Uterus (tissue), 4 donors: ENCODE results near the gene SH2B3. TPM values are rescaled to one million over a fixed set of nuclear protein-coding genes. Genes with fewer than 3 reads are reported as not detected.

Source experiments
- DNase-seq, 2 donors: peaks; one replicate each; pipeline ENCODE4 v3.0.0-alpha.2; 2019 to 2020
- H3K27ac ChIP-seq, 2 donors: fragments of 200-600 bp; sonication (generic); 1 replicate in 1 of 2; 2 replicates in 1 of 2; pipeline ENCODE4 v1.5.1; 2016 to 2018
- H3K27me3 ChIP-seq, 2 donors: fragments of 200-600 bp; sonication (generic); one replicate each; pipeline ENCODE4 v1.5.1; 2018 to 2019; ENCODE audit warnings: control low read depth in 1 of 2
- H3K36me3 ChIP-seq, 2 donors: fragments of 200-600 bp; sonication (generic); one replicate each; pipeline ENCODE4 v1.5.1; 2019; ENCODE audit warnings: control low read depth in 1 of 2
- H3K4me1 ChIP-seq, 2 donors: fragments of 200-600 bp; sonication (generic); one replicate each; pipeline ENCODE4 v1.5.1; 2018 to 2019; ENCODE audit warnings: control low read depth in 1 of 2
- H3K4me3 ChIP-seq, 2 donors: fragments of 200-600 bp; sonication (generic); 1 replicate in 1 of 2; 2 replicates in 1 of 2; pipeline ENCODE4 v1.5.1; 2018 to 2019; ENCODE audit warnings: mild to moderate bottlenecking in 1 of 2
- H3K9me3 ChIP-seq, 2 donors: fragments of 200-600 bp; sonication (generic); one replicate each; pipeline ENCODE4 v1.5.1; 2019; ENCODE audit warnings: control low read depth in 1 of 2
- CTCF ChIP-seq, 4 experiments: fragments of 200-600 bp in 2 of 4; fragments of 450-650 bp in 2 of 4; sonication (generic) in 2 of 4; IDR thresholded peaks; one replicate each; pipeline ENCODE4 v1.5.1; 2016 to 2019; ENCODE audit warnings: antibody characterized with exemption in 4 of 4, mild to moderate bottlenecking in 2 of 4, moderate library complexity in 1 of 4
- POLR2A ChIP-seq, 2 donors: fragments of 450-650 bp; IDR thresholded peaks; one replicate each; pipeline ENCODE4 v1.6.1; 2016; ENCODE audit warnings: antibody characterized with exemption in 2 of 2, mild to moderate bottlenecking in 1 of 2, moderate library complexity in 1 of 2
- intact Hi-C: fragments of 100-400 bp; cut with DNase I; formaldehyde crosslinking; loops from one replicate; pipeline ENCODE4 v1.15.1; 2023; ENCODE audit warnings: low total_unique reads
- total RNA-seq, 4 donors: library from RNA; depleted of rRNA in 3 of 4; stranded (reverse); fragments of >200 nt in 3 of 4; gene quantifications; one replicate each; pipeline versions ENCODE4 v1.1.0 to v1.2.4, GENCODE V29; 2014 to 2023
- donor health status: DM: yes; HTN: yes; CAD: no.

Gene SH2B3
- total RNA-seq, 4 donors from 2014 or later = 11.8 to 31.3 (median 21.8) TPM

DNA sequence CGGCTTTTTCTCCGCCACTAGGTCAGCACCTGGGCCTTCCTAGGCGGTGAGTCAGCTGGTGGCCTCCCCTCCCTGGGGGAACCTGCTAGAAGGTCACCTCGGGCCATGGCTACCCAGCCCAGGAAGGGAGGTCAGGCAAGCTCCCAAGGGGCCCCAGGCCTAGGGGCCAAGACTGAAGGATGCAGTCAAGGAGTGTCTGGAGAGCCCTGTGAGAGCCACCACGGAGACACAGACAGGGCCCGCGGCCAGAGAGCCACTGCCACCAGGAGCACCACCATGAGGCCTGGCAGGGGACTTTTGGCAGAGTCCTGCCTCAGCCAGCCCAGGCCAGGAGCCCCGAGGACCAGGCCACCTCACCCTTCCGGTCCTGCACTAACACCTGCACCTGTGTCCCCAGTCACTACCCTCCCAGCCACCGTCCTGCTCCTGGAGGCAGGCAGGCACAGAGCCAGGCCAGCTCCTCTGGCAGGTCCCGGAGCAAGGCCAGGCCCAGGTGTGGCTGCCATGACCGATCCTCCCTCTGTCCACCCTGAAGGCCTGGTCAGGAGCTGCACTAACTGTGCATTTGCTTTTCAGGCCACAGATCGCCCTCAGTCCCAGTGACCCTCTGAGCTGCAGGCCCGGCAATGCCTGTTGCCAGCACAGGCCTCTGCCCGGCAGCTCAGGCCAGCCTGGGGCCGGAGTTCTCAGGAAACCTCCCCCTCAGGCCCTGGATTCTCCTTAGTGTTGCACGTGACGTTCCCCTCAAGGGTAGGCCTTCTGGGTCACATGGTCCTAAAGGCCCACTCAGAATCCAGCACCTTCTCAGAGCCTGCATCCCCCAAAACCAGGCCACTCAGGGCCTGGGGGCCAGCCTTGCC lies 43.8 kb upstream of the SH2B3 start:
- DNase-seq = no peak
- H3K9me3 ChIP-seq = no peaks in the 10 kb centered on the region

GRCh38 chr12:111362687-111363475 lies 42.8 kb upstream of the SH2B3 start:
- Histone ChIP-seq H3K4me3 (no peak overlapping the region), H3K4me1 (peaks cover 0 to 9% of the 10 kb centered on the region in 2 donors), H3K9me3 (no peaks in the 10 kb centered on the region), H3K36me3 (no peaks in the 10 kb centered on the region), H3K27me3 (no peaks in the 10 kb centered on the region), H3K27ac (no peak overlapping the region)
- TF ChIP-seq POLR2A (IDR thresholded peaks at IDR 0.05) = no peak
- TF ChIP-seq CTCF (IDR thresholded peaks at IDR 0.05) = no peak
- DNase-seq = no peak
- intact Hi-C loops = no loop called here

More for the DNA sequence above, 43.8 kb upstream of the SH2B3 start:
- Histone ChIP-seq H3K4me3 (no peak overlapping the region), H3K27ac (peak overlapping the region in 1 of 2 donors; percentile 38), H3K4me1 (no peaks in the 10 kb centered on the region), H3K36me3 (no peaks in the 10 kb centered on the region), H3K27me3 (no peaks in the 10 kb centered on the region)
- no peak for TF ChIP-seq CTCF (IDR thresholded peaks at IDR 0.05)
- no peak for TF ChIP-seq POLR2A (IDR thresholded peaks at IDR 0.05)
- intact Hi-C loops = no loop called here

DNA sequence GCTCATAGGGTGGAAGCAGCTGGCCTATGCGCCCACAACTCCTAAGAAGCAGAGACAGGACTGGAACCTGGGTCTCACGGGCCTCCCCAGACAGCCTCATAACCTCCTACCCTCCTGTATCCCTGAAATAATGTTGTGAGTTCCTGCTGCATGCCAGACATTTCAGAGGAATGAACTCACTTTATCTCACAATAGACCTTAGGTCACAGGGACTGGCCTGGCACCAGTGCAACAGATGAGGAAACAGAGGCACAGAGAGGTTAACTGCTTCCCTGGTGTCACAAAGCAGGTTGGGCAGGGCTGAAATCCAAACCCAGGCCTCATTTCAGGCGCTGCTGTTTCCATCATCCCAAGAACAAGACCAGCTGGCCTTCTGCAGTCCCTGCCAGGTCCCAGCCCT lies 42.1 kb upstream of the SH2B3 start:
- Histone ChIP-seq H3K27me3 (no peaks in the 10 kb centered on the region), H3K27ac (no peak overlapping the region), H3K36me3 (no peaks in the 10 kb centered on the region), H3K4me3 (no peak overlapping the region), H3K4me1 (peaks cover 0 to 11% of the 10 kb centered on the region in 2 donors), H3K9me3 (no peaks in the 10 kb centered on the region)
- no peak for DNase-seq
- intact Hi-C loops = no loop called here
- TF ChIP-seq POLR2A (IDR thresholded peaks at IDR 0.05) (no peak), CTCF (IDR thresholded peaks at IDR 0.05) (no peak)

DNA sequence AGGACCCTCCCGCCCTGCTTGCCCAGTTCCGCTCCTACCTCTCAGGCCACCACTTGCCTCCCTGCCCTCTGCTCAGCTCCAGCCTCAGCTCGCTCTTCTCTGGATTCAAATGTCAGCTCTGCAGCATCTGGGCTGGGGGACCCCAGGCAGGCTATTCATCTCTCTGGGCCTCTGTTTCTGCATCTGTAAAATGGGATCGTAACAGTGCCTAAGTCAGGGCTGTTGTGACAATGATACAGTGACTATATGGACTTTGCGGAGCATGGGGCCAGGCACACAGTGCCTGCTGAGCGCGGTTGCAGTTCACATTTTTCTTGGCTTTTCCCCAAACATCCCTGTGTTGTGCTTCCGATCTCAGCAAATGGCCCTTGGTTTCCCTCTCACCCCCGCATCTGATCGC lies 39.6 kb upstream of the SH2B3 start:
- no peak overlapping the region for H3K4me3 ChIP-seq
- TF ChIP-seq POLR2A (IDR thresholded peaks at IDR 0.05) = no peak
- TF ChIP-seq CTCF (IDR thresholded peaks at IDR 0.05) = no peak
- no peak overlapping the region for H3K27ac ChIP-seq
- no peaks in the 10 kb centered on the region for H3K27me3 ChIP-seq
- intact Hi-C loops = no loop called here
- H3K9me3 ChIP-seq = no peaks in the 10 kb centered on the region
- no peaks in the 10 kb centered on the region for H3K36me3 ChIP-seq
- peaks cover 0 to 11% of the 10 kb centered on the region in 2 donors for H3K4me1 ChIP-seq
- no peak for DNase-seq

GRCh38 chr12:111366583-111366982 lies 39.1 kb upstream of the SH2B3 start:
- H3K4me3 ChIP-seq = no peak overlapping the region
- no peaks in the 10 kb centered on the region for H3K27me3 ChIP-seq
- peaks cover 0 to 11% of the 10 kb centered on the region in 2 donors for H3K4me1 ChIP-seq
- no peak for DNase-seq
- H3K9me3 ChIP-seq = no peaks in the 10 kb centered on the region
- TF ChIP-seq POLR2A (IDR thresholded peaks at IDR 0.05) (no peak), CTCF (IDR thresholded peaks at IDR 0.05) (no peak)
- H3K27ac ChIP-seq = no peak overlapping the region
- H3K36me3 ChIP-seq = no peaks in the 10 kb centered on the region
- intact Hi-C loops = no loop called here
